Mononuclear cell (primary cell): ENCODE data around the gene COL5A3. TPM values are rescaled to one million over a fixed set of nuclear protein-coding genes. Genes with fewer than 3 reads are reported as not detected.

Experiments
- H3K27me3 ChIP-seq: 2 replicates; pipeline ENCODE4 v1.6.0; 2011; ENCODE audit warnings: low read length, control low read depth; ENCODE audit not compliant: insufficient read depth
- H3K4me1 ChIP-seq: 2 replicates; pipeline ENCODE4 v1.5.1; 2011; ENCODE audit warnings: mild to moderate bottlenecking, low read length, control low read depth; ENCODE audit not compliant: insufficient read depth
- H3K4me3 ChIP-seq: 2 replicates; pipeline ENCODE4 v1.5.1; 2011; ENCODE audit warnings: mild to moderate bottlenecking, low read length, moderate library complexity
- H3K9me3 ChIP-seq: 2 replicates; pipeline ENCODE4 v1.5.1; 2011; ENCODE audit warnings: low read depth, mild to moderate bottlenecking, control low read depth, low read length
- total RNA-seq: library from RNA; depleted of rRNA; stranded (reverse); fragments of >200 nt; gene quantifications from one replicate; pipeline ENCODE4 v1.2.3, GENCODE V29; 2012

COL5A3 gene
- total RNA-seq, 1 donor = 1.0 TPM

GRCh38 chr19:10020851-10021250 is 10.5 kb upstream of the COL5A3 start:
- H3K4me3 ChIP-seq = no peak overlapping the region

GRCh38 chr19:10019246-10019645 is 8.9 kb upstream of the COL5A3 start:
- no peak overlapping the region for H3K4me3 ChIP-seq
- H3K27me3 ChIP-seq = no peaks in the 10 kb centered on the region
- no peaks in the 10 kb centered on the region for H3K4me1 ChIP-seq
- H3K9me3 ChIP-seq = no peaks in the 10 kb centered on the region

More at GRCh38 chr19:10020851-10021250, 10.5 kb upstream of the COL5A3 start:
- no peaks in the 10 kb centered on the region for H3K4me1 ChIP-seq
- H3K9me3 ChIP-seq = no peaks in the 10 kb centered on the region
- no peaks in the 10 kb centered on the region for H3K27me3 ChIP-seq

DNA sequence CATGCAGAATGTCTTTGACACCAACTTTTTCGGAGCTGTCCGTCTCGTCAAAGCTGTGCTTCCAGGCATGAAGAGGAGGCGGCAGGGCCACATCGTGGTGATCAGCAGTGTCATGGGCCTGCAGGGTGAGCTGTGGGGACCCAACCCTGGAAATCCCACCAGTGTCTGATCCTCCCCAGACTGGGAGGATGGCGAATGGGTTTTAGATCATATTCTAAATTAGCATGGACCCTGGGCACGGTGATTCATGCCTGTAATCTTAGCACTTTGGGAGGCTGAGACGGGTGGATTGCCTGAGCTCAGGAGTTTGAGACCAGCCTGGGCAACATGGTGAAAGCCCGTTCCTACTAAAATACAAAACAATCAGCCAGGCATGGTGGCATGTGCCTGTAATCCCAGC is 8.5 kb upstream of the COL5A3 start:
- no peaks in the 10 kb centered on the region for H3K27me3 ChIP-seq
- no peaks in the 10 kb centered on the region for H3K4me1 ChIP-seq
- H3K9me3 ChIP-seq = no peaks in the 10 kb centered on the region
- no peak overlapping the region for H3K4me3 ChIP-seq

- H3K4me1 ChIP-seq = no peaks in the 10 kb centered on the region
- H3K4me3 ChIP-seq = no peak overlapping the region
- no peaks in the 10 kb centered on the region for H3K27me3 ChIP-seq
- H3K9me3 ChIP-seq = no peaks in the 10 kb centered on the region
These were observed 8.0 kb upstream of the COL5A3 start for GRCh38 chr19:10018263-10018662.

DNA sequence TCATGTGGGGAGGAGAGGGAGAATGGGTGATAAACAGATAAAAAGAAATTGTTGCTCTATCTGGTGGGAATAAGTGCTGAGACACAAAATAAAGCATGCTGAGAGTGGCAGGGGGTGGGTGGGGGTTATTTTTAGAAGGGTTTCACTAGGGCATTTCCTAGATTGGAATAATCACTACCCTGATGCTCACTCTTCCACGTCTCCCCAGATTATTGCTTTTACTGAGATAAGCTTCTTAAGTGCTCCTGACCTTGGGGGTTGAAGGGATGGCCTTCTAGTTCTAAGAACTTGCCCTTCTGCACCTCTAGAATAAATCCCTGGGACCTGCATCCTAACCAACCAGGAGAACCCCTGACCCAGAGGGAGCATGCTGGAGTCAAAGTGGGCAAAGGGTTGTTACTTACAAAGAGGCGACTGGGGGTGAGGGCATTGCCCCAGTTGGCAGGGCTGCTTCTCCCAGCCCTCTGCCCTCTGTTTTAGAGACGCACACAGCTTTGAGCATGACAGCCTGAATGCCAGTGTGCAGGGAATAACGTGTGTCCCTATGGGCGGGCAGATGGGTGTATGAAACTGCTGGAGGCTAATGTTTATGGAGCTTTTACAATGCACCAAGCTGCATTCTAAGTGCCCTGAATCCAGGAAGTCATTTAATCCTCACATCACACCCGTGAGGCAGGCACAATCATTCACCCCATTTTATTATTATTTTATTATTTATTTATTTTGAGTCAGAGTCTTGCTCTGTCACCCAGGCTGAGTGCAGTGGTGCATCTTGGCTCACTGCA is 3.7 kb upstream of the COL5A3 start:
- Histone ChIP-seq H3K27me3 (peaks cover 12% of the 10 kb centered on the region), H3K4me3 (no peak overlapping the region)

GRCh38 chr19:10013316-10013715 is 3.0 kb upstream of the COL5A3 start, which contains the start of gene RDH8:
RDH8 (plus strand) TSS chr19:10013483; CDS start chr19:10013498, 15 bp downstream.
- Histone ChIP-seq H3K27me3 (peaks cover 20% of the 10 kb centered on the region), H3K4me3 (no peak within 1 kb of the TSS), H3K4me1 (no peaks in the 10 kb centered on the region), H3K9me3 (no peaks in the 10 kb centered on the region)

More for the DNA sequence above, 3.7 kb upstream of the COL5A3 start:
- Histone ChIP-seq H3K9me3 (no peaks in the 10 kb centered on the region), H3K4me1 (no peaks in the 10 kb centered on the region)

- H3K4me3 ChIP-seq = no peak overlapping the region
- H3K9me3 ChIP-seq = no peaks in the 10 kb centered on the region
- no peaks in the 10 kb centered on the region for H3K4me1 ChIP-seq
- H3K27me3 ChIP-seq = peaks cover 21% of the 10 kb centered on the region
These were observed 1.7 kb upstream of the COL5A3 start for GRCh38 chr19:10011974-10012373.

DNA sequence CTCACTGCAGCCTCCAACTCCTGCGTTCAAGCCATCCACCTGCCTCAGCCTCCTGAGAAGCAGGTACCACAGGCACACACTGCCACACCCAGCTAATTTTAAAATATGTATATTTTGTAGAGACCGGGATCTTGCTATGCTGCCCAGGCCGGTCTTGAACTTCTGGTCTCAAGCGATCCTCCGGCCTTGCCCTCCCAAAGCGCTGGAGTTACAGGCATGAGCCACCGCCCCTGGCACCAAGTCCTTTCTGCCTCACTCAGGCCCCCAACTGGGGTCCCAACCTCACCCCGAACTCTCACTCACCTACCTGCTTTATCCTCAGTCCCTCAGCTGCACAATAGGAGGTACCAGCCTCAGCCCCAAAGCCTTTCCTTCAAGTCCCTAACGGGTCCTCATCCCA is 635 bp upstream of the COL5A3 start:
- peaks cover 21% of the 10 kb centered on the region for H3K27me3 ChIP-seq
- H3K4me1 ChIP-seq = no peaks in the 10 kb centered on the region
- no peak overlapping the region for H3K4me3 ChIP-seq
- H3K9me3 ChIP-seq = no peaks in the 10 kb centered on the region

DNA sequence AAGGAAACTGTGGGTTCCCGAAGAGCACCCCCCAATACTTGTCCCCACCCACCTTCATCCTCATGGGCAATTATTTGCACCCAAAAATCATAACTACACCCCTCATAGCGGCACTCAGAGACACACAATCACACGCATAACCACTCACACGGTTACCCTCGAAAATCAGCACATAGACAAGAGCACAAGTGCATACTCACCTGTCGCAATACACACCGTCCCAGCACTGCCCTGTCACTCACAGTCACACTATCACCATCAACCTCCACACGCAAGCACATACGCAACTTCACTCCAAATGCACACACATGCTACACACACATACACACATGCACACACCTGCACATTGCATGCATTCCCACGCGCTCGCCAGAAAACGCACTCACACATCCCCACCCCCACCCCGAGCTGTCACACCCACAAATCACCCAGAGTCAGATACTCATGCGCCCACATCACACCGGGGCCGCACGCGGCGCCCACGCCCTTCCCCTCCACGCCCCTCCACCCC is 535 bp downstream of the COL5A3 start:
- Histone ChIP-seq H3K9me3 (no peaks in the 10 kb centered on the region), H3K4me1 (no peaks in the 10 kb centered on the region), H3K4me3 (no peak overlapping the region), H3K27me3 (peaks cover 21% of the 10 kb centered on the region)

DNA sequence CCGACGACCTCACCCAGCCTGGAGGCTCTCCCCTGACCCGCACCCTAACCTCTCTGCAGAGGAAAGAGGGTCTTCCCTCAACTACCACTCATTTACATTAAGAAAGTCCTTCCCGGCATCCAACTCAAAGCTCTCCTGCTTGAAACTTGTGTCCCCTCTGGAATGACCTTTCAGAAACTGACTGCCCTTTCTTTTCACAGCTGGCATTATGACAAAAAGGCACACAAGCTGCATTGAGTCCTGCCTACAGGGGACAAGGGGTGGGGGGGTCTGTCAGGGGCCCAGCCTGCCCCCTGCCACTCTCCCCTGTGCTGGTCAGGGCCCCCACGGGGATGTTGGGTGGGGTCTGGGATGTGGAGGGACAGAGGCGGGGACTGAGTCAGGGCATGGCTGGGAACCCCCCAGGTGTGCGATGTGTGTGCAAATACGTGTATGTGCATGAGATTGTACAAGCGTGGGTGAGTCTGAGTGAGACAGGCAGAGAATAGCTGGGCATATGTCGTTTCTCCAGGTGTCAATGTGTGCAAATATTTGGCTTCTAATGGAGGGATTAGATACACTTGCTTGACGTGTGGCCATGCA is 2.0 kb downstream of the COL5A3 start:
- H3K9me3 ChIP-seq = no peaks in the 10 kb centered on the region
- peaks cover 21% of the 10 kb centered on the region for H3K27me3 ChIP-seq
- H3K4me1 ChIP-seq = no peaks in the 10 kb centered on the region
- H3K4me3 ChIP-seq = no peak overlapping the region

DNA sequence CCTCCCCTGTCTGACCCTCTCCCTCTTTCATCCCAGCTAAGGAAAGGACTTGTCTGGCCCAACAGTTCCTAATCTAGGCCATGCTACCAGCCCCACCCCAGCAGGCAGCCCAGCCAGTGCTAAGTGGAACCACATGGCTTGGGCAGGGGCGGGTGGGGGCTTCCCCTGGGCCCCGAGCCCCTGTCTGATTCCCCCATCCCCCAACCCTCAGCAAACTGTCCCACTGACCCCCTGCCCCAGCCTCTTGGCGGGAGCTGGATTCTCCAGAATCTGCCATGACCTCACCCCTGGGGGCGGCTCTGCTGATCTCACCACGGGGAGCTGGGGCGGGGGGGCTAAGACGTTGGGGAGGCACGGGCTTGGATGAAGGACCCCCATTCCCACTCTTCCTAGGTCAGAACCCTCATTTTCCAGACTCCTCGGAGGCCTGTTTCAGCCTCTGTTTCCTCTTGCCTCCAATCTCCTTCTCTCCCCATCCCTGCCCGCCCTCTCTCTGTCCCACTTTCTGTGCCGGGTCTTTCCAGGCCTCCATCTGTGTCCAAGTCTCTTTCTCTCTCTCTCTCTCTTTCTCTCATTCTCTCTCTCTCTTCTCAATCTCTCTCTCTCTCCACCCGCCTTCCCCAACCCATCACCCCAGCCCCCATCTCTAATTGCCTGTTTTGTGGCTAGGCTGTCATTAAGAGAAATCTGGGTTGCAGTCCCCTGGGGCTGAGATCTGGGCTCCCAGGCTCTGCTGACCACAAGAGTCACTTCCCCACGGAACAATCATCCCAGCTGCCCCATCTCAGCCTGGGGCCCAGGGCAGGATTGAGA is 2.7 kb downstream of the COL5A3 start:
- Histone ChIP-seq H3K4me3 (no peak overlapping the region), H3K4me1 (no peaks in the 10 kb centered on the region), H3K27me3 (peaks cover 21% of the 10 kb centered on the region), H3K9me3 (no peaks in the 10 kb centered on the region)

GRCh38 chr19:10006752-10007323 is 3.5 kb downstream of the COL5A3 start:
- H3K4me1 ChIP-seq = no peaks in the 10 kb centered on the region
- no peaks in the 10 kb centered on the region for H3K9me3 ChIP-seq
- peaks cover 21% of the 10 kb centered on the region for H3K27me3 ChIP-seq
- H3K4me3 ChIP-seq = no peak overlapping the region

- H3K4me1 ChIP-seq = no peaks in the 10 kb centered on the region
- H3K9me3 ChIP-seq = no peaks in the 10 kb centered on the region
- H3K4me3 ChIP-seq = no peak overlapping the region
- H3K27me3 ChIP-seq = peaks cover 21% of the 10 kb centered on the region
These were observed 4.0 kb downstream of the COL5A3 start for GRCh38 chr19:10006335-10006708.

GRCh38 chr19:10005632-10006334 is 4.5 kb downstream of the COL5A3 start:
- Histone ChIP-seq H3K27me3 (peaks cover 16% of the 10 kb centered on the region), H3K4me3 (no peak overlapping the region), H3K9me3 (no peaks in the 10 kb centered on the region), H3K4me1 (no peaks in the 10 kb centered on the region)
